Measurements from ENCODE around the gene EPHB3.

The EPHB3 gene

DNA sequence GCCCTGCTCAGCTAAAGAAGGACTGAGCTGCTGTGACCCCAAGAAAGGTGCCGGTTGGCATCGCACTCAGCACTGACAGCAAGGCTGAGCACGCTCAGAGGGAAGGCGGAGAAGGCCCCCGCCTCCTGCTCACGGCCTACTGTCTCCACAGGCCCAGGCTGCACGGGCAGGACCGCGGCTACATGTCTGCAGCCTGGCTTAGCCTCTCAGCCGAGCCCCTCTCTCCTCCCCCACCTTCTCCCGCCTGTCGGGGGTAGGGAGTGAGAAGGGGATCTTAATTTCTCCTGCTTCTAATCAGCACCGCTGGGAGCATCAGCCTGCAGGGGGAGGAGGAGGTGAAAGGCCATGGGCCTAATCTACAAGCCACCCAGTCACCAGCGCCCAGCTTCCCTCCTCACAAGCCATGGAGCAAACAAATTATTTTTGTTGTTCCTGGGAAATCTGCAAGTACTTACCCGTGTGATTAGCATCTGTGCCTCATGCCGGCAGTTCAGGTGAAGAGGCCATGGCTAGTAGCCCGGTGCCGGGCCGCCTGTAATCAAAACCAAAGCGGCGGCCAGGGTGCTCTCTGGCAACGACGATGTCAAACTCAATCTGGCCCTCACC is 68.1 kb downstream of the EPHB3 start:
- DNase-seq: no peak

DNA sequence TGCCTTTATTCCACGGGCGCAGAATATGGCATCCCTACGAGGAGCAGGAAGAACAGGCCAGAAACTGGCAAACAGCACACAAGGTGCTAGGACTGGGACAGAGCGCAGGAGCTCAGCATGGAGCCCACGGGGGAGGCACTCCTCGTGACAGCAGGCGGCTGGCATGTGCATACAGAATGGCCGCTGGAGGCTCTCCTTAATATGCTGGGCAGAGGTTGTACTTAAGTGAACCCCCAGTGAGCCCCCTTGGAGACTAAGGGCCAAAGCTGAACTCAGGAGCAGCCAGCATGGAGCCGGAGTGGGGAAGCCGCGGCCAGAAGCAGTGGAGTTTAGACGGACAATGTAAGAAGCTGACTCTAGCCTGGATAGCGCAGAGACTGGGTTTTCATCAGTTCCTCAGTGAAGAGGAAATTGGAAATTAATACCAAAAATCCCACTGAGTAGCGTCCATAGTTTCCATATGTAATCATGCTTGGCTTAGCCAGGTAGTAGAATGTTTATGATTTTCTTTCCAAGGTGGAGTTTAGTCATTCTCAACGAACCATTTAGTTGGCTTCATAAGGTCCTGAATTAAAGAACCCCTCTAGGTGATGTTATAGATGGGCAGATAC is 69.4 kb downstream of the EPHB3 start:
- DNase-seq: no peak

DNA sequence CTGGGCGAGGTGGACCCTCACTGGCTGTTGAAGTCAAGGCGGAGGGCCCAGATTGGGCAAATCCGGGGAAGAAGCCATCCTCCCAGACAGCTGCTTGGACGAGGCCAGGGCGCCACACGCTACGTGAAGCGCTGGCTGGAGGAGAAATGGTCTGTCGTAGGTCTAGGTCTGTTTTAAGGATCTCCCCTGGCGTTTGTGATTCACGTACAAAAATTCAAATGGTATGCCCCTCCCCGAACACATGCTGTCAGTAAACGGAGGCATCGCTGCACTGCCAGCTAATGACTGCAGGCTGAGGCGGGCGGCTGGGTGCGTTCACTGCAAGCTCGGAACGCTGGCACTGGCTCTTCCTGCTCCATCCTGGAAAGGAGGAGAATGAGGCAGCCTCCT is 69.9 kb downstream of the EPHB3 start:
- no peak for DNase-seq
